GM10847 (cell line): Measurements from ENCODE around the gene RSPH6A.
A peak's percentile ranks its signal among the peaks of the same experiment; 100 is the strongest.

Experiments
- POLR2A ChIP-seq: IDR thresholded peaks from 2 replicates; pipeline ENCODE4 v1.6.1; 2011; ENCODE audit not compliant: insufficient read length; ENCODE audit errors: extremely low read depth

RSPH6A gene

DNA sequence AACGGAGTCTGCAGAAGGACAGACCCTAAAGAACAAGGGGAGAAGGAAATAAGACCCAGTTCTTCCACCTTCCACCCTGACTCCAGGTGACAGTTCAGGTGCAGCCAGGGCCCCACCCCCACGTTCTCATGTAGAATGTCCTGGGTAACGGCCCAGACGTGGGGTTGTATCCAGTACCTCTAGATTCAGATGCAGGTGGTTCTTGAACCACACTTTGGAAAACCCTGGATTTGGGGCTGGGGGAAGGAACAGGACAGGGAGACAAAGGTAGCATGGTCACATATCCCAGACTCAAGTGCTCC, 35.0 kb downstream of the RSPH6A start:
- no peak for TF ChIP-seq POLR2A

DNA sequence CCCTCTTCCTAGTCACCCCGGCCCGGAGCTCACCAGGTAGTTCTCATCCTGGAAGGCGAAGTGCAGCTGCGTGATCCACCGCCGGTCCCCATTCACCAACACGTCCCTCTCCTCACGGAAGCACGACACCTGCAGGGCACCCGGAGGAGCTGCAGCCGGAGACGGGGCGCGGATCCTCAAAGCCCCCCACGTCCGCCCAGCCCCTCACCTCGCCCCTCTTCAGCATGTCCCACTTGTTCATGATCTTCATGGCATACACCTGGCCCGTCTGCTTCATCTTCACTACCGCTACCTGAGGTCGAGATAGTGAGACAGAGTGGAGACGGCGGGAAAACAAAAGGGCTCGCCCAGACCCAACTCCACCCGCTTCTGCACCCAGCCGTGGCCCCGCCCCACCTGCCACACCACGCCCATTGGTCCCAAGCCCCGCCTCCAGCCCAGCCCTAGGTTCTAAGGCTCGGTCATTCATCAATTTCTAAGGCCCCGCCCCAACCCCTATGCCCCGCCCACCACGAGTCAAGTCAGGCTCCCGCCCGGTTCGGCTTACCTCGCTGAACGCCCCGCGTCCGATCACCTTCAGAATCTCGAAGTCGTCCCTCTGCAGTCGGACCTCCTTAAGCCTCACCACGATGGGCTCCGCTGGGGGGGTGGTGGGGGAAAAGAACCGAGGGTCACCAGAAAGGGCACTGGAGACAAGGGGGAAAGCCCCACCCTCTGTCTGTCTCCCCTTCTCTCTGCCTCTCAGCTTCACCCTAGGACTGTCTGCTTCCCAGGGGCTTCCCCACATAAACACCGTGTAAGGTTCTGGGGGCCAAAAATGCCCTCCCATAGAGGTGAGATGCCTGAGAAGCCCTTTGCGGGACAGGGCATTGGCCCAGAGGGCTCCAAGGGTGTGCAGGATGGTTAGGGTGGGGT, 35.6 kb downstream of the RSPH6A start:
- TF ChIP-seq POLR2A = no peak

DNA sequence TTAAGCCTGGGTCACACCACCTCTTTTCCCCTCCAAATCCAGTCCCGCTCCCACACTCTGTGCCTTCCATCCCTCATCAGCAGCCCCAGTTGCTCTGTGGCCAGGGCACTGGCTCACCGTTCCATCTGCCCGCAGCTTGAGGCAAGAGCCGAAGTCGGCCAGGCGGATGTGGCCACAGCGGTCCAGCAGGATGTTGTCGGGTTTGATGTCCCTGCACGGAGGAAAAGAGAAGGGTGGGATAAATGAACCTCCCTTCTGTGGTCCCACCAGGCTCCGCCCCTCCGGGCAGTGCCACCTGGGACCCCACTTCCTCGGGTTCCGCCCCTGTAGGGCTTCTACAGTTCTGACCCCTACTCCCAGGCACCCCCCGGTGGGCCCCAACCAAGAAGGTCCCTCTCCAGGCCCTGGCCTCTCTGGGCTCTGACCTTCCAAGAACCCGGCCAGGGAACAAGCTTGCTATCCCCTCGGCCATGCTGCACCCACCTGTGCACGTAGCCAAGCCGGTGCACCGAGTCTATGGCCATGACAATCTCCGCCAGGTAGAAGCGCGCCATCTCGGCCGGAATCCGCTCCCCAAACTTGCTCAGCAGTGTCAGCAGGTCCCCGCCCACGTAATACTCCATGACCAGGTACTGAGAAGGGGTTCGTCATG, 37.0 kb downstream of the RSPH6A start:
- TF ChIP-seq POLR2A = no peak

DNA sequence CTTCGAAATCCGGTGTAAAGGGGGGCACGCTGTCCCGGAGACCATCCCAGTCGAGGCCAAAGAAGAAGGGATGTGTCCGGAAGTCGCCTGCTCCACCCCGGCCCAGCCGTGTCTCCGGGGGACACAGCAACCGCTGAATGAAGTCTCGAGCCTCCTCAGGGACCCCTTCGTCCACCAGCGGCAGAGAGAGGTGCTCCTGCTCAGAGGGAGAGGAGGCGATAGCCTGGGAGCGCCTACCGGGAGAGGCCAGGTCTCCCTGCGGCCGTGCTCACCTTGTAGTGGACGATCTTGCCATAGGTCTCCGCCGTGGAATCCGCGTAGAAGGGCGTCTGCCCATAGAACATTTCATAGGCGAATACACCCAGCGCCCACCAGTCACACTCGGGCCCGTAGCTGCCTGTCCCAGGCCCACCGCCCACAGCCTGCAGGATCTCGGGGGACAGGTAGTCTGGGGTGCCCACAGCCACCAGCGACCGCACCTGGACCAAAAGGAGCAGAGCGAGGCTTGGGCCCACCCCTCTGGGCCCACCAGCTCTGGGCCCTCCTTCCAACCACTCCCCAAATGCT, 37.6 kb downstream of the RSPH6A start:
- no peak for TF ChIP-seq POLR2A

DNA sequence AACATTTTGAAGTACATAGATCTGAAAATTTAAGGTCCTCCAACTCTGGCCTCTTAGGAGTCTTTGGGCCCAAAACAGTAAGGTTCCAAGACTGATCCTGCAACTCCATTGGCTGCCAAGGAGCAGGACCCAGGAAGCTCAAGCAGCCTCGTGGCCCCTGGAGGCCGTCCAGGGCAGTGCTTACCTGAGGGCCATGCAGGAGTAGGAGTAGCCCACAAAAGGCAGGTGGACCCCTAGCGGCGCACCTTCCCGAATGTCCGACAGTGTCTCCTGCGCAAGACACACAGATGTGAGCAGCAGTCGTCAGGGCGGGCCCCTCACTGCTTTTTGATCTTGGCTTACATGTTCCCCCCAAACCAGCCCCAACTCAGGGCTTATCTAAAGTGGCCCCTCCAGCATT, 40.3 kb downstream of the RSPH6A start:
- TF ChIP-seq POLR2A = no peak

DNA sequence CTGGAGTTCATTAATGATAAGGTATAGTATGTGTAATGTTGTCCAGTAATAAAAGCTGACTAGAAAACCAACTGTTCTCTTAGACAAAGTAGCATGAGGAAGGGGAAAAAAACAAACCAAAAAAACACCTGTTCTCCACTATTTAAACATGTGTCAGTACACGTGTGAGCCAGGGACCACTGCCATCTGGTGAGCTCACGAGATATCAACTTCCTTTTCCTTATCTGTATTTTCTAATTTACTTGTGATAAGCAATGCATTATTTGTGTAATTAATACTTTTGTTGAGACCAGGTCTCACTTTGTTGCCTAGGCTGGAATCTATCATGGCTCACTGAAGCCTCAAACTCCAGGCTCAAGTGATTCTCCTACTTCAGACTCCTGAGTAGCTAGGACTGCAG, 41.7 kb downstream of the RSPH6A start:
- TF ChIP-seq POLR2A = no peak

DNA sequence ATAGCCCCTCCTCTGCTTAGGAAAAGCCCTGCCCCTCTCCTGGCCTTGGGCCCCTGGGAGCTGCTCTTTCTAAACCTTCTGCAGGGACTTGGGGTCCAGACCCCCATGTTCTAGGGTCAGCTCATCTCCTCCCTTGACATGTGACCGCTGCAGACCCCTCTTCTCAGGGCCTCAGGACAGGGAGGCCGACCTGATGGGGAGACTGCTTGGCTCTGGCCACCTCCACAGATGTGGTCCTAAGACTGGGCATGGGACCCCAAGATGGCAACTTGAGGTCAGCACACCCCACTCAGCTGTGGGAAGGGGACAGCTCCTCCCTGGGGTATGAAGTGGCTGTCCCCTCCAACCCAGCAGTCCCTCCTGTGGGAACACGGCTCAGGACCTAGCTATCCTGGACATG, 42.2 kb downstream of the RSPH6A start:
- no peak for TF ChIP-seq POLR2A

DNA sequence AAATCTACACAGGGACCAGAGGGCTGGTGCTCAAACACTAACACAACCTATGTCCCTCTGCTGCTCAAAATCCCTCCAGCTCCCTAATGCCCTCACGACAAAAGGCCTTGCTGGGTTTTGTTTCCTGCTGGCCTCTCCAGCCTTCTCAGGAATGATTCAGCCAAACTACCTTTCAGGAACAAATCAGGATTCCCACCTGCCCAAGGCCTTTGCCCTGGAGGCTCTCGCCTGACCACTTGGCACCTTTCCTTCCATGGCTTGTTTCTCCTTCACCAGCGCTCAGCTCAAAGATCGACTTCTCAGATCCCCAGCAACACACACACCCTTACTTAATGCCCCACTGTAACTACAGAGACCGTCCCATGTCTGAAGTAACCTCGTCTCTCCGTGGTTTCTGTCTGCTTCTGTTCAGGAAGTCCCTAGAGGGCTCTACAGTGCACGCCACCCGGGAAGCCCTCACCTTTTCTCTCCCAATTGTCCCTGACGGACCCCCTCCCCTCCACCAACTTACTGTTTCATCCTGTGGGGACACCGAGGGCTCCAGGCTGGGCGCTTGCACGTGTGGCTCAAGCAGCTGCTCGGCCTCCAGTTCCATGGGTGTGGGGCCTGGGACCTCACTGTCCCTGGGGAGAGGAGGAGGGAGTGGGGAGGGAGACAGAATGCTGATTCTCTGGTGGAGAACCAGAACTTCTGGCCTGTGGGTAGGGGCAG, 42.8 kb downstream of the RSPH6A start:
- TF ChIP-seq POLR2A = no peak

DNA sequence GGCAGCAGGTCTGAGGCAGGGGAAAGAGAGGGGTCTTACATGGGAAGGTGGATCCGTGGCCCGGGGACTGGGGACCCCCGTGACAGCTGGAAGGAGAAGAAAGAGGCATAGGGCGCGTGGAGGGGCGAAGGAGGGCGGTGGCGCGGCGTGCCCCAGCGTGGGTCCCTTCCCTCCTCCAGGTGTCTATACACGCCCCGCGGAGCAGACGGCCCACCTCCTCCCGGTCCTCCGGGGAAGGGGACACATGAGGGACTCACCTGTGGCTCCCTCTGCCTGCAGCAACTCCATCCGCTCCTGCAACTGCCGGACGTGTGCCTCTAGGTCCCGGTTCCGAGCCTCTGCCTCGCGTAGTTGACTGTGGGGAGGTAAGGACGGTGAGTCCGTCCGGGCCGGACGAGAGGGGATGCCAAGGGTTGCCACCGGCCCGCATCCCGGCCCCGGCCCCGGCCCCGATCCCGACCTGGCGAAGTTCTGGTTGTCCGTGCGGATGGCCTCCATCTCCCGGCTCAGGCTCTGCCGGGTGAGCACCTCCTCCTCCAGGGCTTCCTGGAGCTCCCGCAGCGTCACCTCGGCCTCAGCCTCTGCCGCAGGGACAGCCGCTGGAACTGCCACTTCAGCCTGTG, 43.7 kb downstream of the RSPH6A start:
- TF ChIP-seq POLR2A = no peak

DNA sequence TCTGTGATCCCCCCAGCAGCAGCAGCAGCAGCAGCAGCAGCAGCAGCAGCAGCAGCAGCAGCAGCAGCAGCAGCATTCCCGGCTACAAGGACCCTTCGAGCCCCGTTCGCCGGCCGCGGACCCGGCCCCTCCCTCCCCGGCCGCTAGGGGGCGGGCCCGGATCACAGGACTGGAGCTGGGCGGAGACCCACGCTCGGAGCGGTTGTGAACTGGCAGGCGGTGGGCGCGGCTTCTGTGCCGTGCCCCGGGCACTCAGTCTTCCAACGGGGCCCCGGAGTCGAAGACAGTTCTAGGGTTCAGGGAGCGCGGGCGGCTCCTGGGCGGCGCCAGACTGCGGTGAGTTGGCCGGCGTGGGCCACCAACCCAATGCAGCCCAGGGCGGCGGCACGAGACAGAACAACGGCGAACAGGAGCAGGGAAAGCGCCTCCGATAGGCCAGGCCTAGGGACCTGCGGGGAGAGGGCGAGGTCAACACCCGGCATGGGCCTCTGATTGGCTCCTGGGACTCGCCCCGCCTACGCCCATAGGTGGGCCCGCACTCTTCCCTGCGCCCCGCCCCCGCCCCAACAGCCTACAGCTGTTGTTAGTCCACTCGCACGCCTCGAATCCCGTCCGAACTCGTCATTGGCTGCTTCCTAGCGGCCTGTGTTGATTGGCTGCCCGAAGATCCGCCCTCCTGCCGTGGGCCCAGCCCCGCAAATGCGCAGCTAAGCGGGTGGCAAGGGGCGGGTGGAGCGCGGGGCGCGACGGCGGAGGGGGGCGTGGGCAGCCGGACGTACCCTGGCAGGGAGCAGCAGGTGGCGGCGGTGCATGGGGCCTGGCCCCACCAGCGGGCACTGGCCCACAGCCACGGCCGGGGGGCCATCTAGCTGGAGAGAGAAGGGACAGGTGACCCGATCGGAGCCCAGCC, 44.7 kb downstream of the RSPH6A start:
- TF ChIP-seq POLR2A = no peak

DNA sequence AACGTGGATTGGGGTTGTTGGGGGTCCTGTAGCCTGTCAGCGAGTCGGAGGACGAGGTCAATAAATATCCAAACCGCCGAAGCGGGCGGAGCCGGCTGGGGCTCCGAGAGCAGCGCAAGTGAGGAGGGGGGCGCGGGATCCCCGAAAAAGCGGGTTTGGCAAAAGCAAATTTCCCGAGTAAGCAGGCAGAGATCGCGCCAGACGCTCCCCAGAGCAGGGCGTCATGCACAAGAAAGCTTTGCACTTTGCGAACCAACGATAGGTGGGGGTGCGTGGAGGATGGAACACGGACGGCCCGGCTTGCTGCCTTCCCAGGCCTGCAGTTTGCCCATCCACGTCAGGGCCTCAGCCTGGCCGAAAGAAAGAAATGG, 45.3 kb downstream of the RSPH6A start:
- TF ChIP-seq POLR2A = no peak

DNA sequence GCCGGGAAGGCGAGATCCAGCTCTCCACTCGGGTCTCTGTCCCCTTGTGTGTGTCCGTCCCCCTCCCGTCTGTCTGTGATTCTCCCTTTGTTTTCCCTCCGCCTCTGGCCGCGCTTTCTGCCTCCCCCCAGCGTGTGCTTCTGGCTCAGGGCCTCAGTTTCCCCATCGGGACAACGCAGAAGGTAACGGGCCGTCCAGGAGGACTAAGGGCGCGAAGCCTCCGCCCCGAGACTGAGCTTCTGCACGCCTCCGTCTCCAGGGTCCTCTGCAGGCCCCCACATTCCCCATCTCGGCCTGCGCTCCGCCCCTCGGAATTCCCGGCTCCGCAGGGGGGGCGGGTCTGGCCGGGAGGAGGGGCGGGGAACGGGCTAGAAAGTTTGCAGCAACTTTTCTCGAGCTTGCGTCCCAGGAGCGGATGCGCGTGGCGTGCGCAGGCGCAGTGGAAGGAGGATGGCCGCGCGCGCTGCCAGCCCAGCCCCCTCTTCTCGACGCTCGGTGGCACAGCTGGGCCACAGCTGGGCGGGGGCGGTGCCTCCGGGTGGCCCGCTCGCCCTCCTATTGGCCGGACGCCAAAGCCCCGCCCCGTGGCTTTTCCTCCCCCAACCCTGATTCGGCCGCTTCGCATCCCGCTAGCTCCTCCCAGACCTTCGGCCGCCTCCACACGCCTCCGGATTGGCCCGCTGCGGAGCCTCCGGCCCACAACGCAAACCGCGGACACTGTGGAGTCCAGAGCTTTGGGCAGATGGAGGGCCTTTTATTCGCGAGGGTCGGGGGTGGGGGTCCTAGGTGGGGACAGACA, 45.9 kb downstream of the RSPH6A start, which contains the start of gene SIX5:
Gene SIX5 (minus strand): TSS at position 269 of the 799 bp plus-strand sequence. CDS start 408 bp downstream, outside the sequence.
- TF ChIP-seq POLR2A = peak; percentile 20

DNA sequence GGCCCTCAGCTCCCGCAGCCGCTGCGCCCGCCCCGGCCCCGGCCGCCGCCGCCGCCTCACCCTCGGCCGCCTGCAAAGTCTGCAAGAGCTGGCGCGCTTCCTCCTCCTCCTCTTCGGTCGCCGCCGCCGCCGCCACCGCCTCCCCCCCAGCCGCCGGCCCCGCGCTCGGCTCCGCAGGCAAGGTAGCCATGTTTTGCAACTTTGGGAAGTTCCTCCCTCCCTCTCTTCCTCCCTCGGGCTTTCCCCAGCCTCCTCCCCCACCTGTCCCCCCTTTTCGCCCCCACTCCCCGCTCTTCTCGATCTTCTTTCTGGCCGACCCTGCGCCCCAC, 46.5 kb downstream of the RSPH6A start:
- TF ChIP-seq POLR2A = no peak
